GM12878 (cell line): ENCODE results near the gene NR1H4. TPM values are rescaled to one million over a fixed set of nuclear protein-coding genes. Genes with fewer than 3 reads are reported as not detected.
"Not testable (repeated sequence)": the region's sequence is repeated elsewhere in the genome, so short reads cannot be mapped to it uniquely, and the experiment has no call there.

Experiments
- ATAC-seq: fragments of 200-7000 bp; cut with Tn5 transposase; 3 replicates; pipeline ENCODE4 v1.9.1; 2020; ENCODE audit warnings: mild to moderate bottlenecking, moderate library complexity
- BruUV-seq: library from RNA; stranded (reverse); fragments of 400-500 nt; replicated peaks from 2 replicates; lab custom pipeline; 2021; lab: Mats Ljungman, UMichigan
- CTCF ChIA-PET: fragments of 300-600 bp; sonication (Branson Sonifier 250); formaldehyde crosslinking; extraction: SDS; loops from one replicate; lab custom pipeline; 2021; ENCODE audit warnings: inconsistent platforms; lab: Yijun Ruan, JAX
- POLR2A ChIA-PET: fragments of 350-600 bp; formaldehyde crosslinking; extraction: SDS; loops from one replicate; lab custom pipeline; 2021; ENCODE audit warnings: inconsistent platforms; lab: Charles Lee
- RAD21 ChIA-PET: fragments of 300-600 bp; sonication (Branson Sonifier 250); formaldehyde crosslinking; loops from one replicate; lab custom pipeline; 2023; ENCODE audit warnings: antibody characterized with exemption; ENCODE audit not compliant: unreplicated experiment; lab: Charles Lee
- SMC1A ChIA-PET: fragments of 300-600 bp; sonication (Branson Sonifier 250); formaldehyde crosslinking; loops from one replicate; lab custom pipeline; 2023; ENCODE audit not compliant: unreplicated experiment, uncharacterized antibody; lab: Charles Lee
- DNase-seq: peaks from one replicate; pipeline ENCODE4 v3.0.0-alpha.2; 2011; ENCODE audit warnings: low read depth, low spot score
- FAIRE-seq: peaks from 3 replicates; lab custom pipeline; 2011; peaks lifted over from hg19 to GRCh38; lab: Jason Lieb, UNC
- H2AFZ ChIP-seq: 2 replicates; pipeline ENCODE4 v1.6.0; 2011; ENCODE audit warnings: low read depth, low read length, control low read depth; ENCODE audit not compliant: control insufficient read depth
- H3K27ac ChIP-seq: 2 replicates; pipeline ENCODE4 v1.5.1; 2011; ENCODE audit warnings: control low read depth; ENCODE audit not compliant: control insufficient read depth, insufficient read depth
- H3K27me3 ChIP-seq, 2 experiments: replicated peaks in 1 of 2; 2 replicates each; pipeline versions ENCODE4 v1.6.0 to v1.6.1; 2011; ENCODE audit warnings: low read length in 1 of 2; ENCODE audit not compliant: control insufficient read depth in 2 of 2, insufficient read depth in 2 of 2
- H3K36me3 ChIP-seq, 2 experiments: 2 replicates each; pipeline ENCODE4 v1.5.1; 2011; ENCODE audit warnings: low read length in 1 of 2; ENCODE audit not compliant: control insufficient read depth in 2 of 2, insufficient read depth in 2 of 2
- H3K4me1 ChIP-seq: 2 replicates; pipeline ENCODE4 v1.6.1; 2011; ENCODE audit warnings: mild to moderate bottlenecking, low read length, moderate library complexity, mixed read lengths; ENCODE audit not compliant: control insufficient read depth, insufficient read depth
- H3K4me2 ChIP-seq: 2 replicates; pipeline ENCODE4 v1.6.0; 2011; ENCODE audit warnings: control low read depth; ENCODE audit not compliant: control insufficient read depth, insufficient read depth
- H3K4me3 ChIP-seq: fragments of 200-600 bp; sonication (generic); 2 replicates; pipeline ENCODE4 v1.5.1; 2016
- H3K79me2 ChIP-seq: 2 replicates; pipeline ENCODE4 v1.6.0; 2011; ENCODE audit warnings: low read length; ENCODE audit not compliant: control insufficient read depth, insufficient read depth
- H3K9ac ChIP-seq: 2 replicates; pipeline ENCODE4 v1.8.0; 2011; ENCODE audit warnings: low read length, control low read depth, mixed read lengths; ENCODE audit not compliant: control insufficient read depth, insufficient read depth
- H3K9me3 ChIP-seq: replicated peaks from 3 replicates; pipeline ENCODE4 v1.5.1; 2011; ENCODE audit warnings: mild to moderate bottlenecking, low read length; ENCODE audit not compliant: control insufficient read depth, insufficient read depth
- H4K20me1 ChIP-seq: 2 replicates; pipeline ENCODE4 v1.6.0; 2011; ENCODE audit not compliant: control insufficient read depth, insufficient read depth
- HDAC6 ChIP-seq: fragments of 200-600 bp; sonication (generic); IDR thresholded peaks from one replicate; pipeline ENCODE4 v1.8.0; 2017; ENCODE audit warnings: antibody characterized with exemption; ENCODE audit not compliant: unreplicated experiment
- IKZF1 ChIP-seq: fragments of 450-650 bp; conservative IDR thresholded peaks from 2 replicates; pipeline ENCODE4 v1.6.1; 2017; ENCODE audit warnings: antibody characterized with exemption, mild to moderate bottlenecking
- JUNB ChIP-seq: IDR thresholded peaks from 2 replicates; pipeline ENCODE4 v1.6.1; 2016; ENCODE audit warnings: antibody characterized with exemption, mild to moderate bottlenecking
- NR2F1 ChIP-seq: fragments of 450-650 bp; conservative IDR thresholded peaks from 2 replicates; pipeline ENCODE4 v1.6.1; 2017; ENCODE audit warnings: mild to moderate bottlenecking
- WGBS: methylation state at CpG from one replicate; pipeline ENCODE4 v1.1.6; 2016; ENCODE audit warnings: low lambda C conversion rate; ENCODE audit not compliant: insufficient replicate concordance, insufficient coverage; ENCODE audit errors: missing lambda C conversion rate; 5-methylcytosine and 5-hydroxymethylcytosine counted together
- in situ Hi-C: fragments of 300-500 bp; cut with MboI; formaldehyde crosslinking; loops from 9 replicates; pipeline ENCODE4 v1.14.3; 2018; ENCODE audit warnings: mixed read lengths
- intact Hi-C: fragments of 100-400 bp; cut with micrococcal nuclease; formaldehyde crosslinking; loops from one replicate; pipeline ENCODE4 v1.14.2; 2022; ENCODE audit not compliant: unreplicated experiment
- polyA plus RNA-seq, 11 experiments: library from polyadenylated mRNA; depleted of rRNA in 4 of 11; unstranded in 6 of 11; stranded (reverse) in 5 of 11; fragments of >200 nt; fragmentation: Nextera tagmentation in 4 of 11; fragmentation: Illumina TruSeq in 1 of 11; extraction: Ambion mirVana in 4 of 11; extraction: Trizol in 1 of 11; gene quantifications; 1 replicate in 1 of 11; 2 replicates in 10 of 11; pipeline versions ENCODE4 v1.2.1 to v1.2.3, GENCODE V29; 2011 to 2016; ENCODE audit warnings: inconsistent platforms in 2 of 11, missing spikeins in 2 of 11, low read depth in 1 of 11
- total RNA-seq, 4 experiments: library from RNA; depleted of rRNA in 3 of 4; stranded (reverse); fragments of >200 nt in 3 of 4; fragmentation: Illumina TruSeq in 1 of 4; extraction: Trizol in 1 of 4; gene quantifications; 2 replicates each; pipeline versions ENCODE4 v1.2.1 to v1.2.3, GENCODE V29; 2013 to 2021
- TF ChIP-seq, protein P1 (sequence below): fragments of 450-650 bp; IDR thresholded peaks from 2 replicates; pipeline ENCODE4 v1.6.1; 2016; ENCODE audit warnings: mild to moderate bottlenecking

NR1H4 gene
- total and polyA plus RNA-seq, 10 of the 15 experiments (the other 5 are each of a cell fraction or from before 2014, with no cell fraction given), result 0.04 TPM; not detected in 9

DNA sequence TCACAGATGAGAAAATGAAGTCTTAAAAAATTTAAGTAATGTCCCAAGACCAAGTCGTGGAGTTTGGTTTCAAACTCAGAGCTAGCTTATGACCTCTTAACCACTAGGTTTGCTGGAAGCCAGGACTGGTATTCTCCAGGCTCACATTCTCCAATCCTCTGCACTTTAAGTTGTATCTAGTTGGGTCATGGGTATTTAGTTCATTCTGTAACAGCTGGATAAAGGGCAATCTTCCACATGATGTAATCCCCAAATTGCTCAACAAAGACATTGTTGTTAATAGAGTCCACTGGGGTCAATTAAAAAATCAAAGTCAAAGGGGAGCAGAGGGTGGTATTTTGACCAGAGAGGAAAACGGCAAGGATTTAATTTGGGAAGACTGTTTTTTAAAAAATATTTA lies 82.1 kb downstream of the NR1H4 start:
- Histone ChIP-seq H3K4me3 (no peak overlapping the region), H3K79me2 (no peaks in the 10 kb centered on the region), H3K27me3 (no peaks in the 10 kb centered on the region), H3K4me1 (no peaks in the 10 kb centered on the region), H3K36me3 (no peaks in the 10 kb centered on the region), H3K9me3 (no peaks in the 10 kb centered on the region), H3K27ac (no peak overlapping the region), H3K9ac (no peak overlapping the region), H2AFZ (no peak overlapping the region), H4K20me1 (no peaks in the 10 kb centered on the region), H3K4me2 (no peak overlapping the region)
- POLR2A ChIA-PET, result no interaction called here
- TF ChIP-seq HDAC6, result no peak
- TF ChIP-seq IKZF1, result no peak
- TF ChIP-seq JUNB, result no peak
- no peak for TF ChIP-seq NR2F1
- in situ Hi-C loops, result no loop called here
- SMC1A ChIA-PET, result interaction anchor here (0.9 to 2.0 kb wide), 8 partner anchors 9 to 321 kb away, joined by 3 to 7 read pairs (median 4); no protein-coding TSS in a partner anchor
- ATAC-seq (no peak), DNase-seq (no peak), FAIRE-seq (no peak)
- CTCF ChIA-PET, result interaction anchor here (0.9 to 3.8 kb wide), 15 partner anchors 11 to 398 kb away, joined by 3 to 33 read pairs (median 5); no protein-coding TSS in a partner anchor
- intact Hi-C loops, result loop anchor here (2.0 to 10.0 kb wide), 3 partner anchors 321 to 741 kb away; no protein-coding TSS in a partner anchor
- no TSS peak for BruUV-seq
- 45% methylated on average over 2 of the region's 2 CpGs for WGBS
- RAD21 ChIA-PET, result interaction anchor here (1.4 to 3.4 kb wide), 3 partner anchors 11 to 321 kb away, joined by 3 to 15 read pairs (median 9); no protein-coding TSS in a partner anchor

DNA sequence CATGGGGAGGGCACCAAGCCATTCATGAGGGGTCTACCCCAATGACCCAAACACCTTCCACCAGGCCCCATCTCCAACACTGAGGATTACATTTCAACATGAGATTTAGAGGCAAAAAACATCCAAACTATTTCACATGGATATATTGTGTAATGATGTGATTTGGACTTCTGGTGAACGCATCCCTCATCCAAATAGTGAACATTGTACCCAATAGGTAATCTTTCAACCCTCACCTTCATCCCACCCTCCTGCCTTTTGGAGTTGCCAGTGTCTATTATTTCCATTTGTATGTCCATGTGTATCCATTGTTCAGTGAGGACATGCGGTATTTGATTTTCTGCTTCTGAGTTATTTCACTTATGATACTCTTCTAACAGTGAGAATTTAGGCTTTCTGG lies 83.7 kb downstream of the NR1H4 start:
- Histone ChIP-seq H3K27me3 (no peaks in the 10 kb centered on the region), H3K4me1 (no peaks in the 10 kb centered on the region), H3K36me3 (no peaks in the 10 kb centered on the region), H3K9ac (no peak overlapping the region), H2AFZ (no peak overlapping the region), H3K9me3 (no peaks in the 10 kb centered on the region), H3K79me2 (no peaks in the 10 kb centered on the region), H3K27ac (no peak overlapping the region), H3K4me2 (no peak overlapping the region), H3K4me3 (no peak overlapping the region), H4K20me1 (no peaks in the 10 kb centered on the region)
- in situ Hi-C loops (no loop called here), intact Hi-C loops (loop anchor here (10.0 kb wide), 2 partner anchors 403 to 743 kb away; no protein-coding TSS in a partner anchor)
- RAD21 ChIA-PET, result interaction anchor here (2.5 kb wide), 1 partner anchor 10 kb away, joined by 9 read pairs; no protein-coding TSS in a partner anchor
- BruUV-seq, result no TSS peak
- TF ChIP-seq, protein P1, sequence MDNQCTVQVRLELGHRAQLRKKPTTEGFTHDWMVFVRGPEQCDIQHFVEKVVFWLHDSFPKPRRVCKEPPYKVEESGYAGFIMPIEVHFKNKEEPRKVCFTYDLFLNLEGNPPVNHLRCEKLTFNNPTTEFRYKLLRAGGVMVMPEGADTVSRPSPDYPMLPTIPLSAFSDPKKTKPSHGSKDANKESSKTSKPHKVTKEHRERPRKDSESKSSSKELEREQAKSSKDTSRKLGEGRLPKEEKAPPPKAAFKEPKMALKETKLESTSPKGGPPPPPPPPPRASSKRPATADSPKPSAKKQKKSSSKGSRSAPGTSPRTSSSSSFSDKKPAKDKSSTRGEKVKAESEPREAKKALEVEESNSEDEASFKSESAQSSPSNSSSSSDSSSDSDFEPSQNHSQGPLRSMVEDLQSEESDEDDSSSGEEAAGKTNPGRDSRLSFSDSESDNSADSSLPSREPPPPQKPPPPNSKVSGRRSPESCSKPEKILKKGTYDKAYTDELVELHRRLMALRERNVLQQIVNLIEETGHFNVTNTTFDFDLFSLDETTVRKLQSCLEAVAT, result no peak
- CTCF ChIA-PET, result interaction anchor here (2.6 to 3.0 kb wide), 2 partner anchors 115 to 153 kb away, joined by 10 to 12 read pairs; no protein-coding TSS in a partner anchor
- 58% methylated on average over 2 of the region's 2 CpGs for WGBS
- POLR2A ChIA-PET, result interaction anchor here (0.6 kb wide), 1 partner anchor 322 kb away, joined by 6 read pairs; no protein-coding TSS in a partner anchor
- no peak for ATAC-seq
- DNase-seq, result no peak
- SMC1A ChIA-PET, result interaction anchor here (1.0 to 2.0 kb wide), 2 partner anchors 9 to 323 kb away, joined by 3 to 5 read pairs; no protein-coding TSS in a partner anchor
- FAIRE-seq, result no peak

DNA sequence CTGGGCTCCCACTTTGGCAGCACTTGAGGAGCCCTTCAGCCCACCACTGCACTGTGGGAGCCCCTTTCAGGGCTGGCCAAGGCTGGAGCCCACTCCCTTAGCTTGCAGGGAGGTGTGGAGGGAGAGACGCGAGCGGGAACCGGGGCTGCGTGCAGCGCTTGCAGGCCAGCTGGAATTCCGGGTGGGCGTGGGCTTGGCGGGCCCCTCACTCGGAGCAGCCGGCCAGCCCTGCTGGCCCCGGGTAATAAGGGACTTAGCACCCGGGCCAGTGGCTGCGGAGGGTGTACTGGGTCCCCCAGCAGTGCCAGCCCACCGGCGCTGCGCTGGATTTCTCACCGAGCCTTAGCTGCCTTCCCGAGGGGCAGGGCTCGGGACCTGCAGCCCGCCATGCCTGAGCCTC lies 85.6 kb downstream of the NR1H4 start:
- H3K79me2 ChIP-seq, H2AFZ ChIP-seq, H3K27me3 ChIP-seq, BruUV-seq, ATAC-seq, SMC1A ChIA-PET, DNase-seq, H4K20me1 ChIP-seq, in situ Hi-C loops, H3K4me3 ChIP-seq, H3K36me3 ChIP-seq, H3K4me1 ChIP-seq, RAD21 ChIA-PET, POLR2A ChIA-PET, H3K9ac ChIP-seq, H3K9me3 ChIP-seq, H3K4me2 ChIP-seq, FAIRE-seq, H3K27ac ChIP-seq, CTCF ChIA-PET: not testable (repeated sequence)
- intact Hi-C loops, result loop anchor here (10.0 kb wide), 2 partner anchors 404 to 744 kb away; no protein-coding TSS in a partner anchor
- WGBS, result 81% methylated on average over 21 of the region's 21 CpGs
